Endothelial cell of umbilical vein (primary cell): ENCODE data around the gene ZDHHC14.

Source experiments
- EZH2 ChIP-seq: IDR thresholded peaks from 2 replicates; pipeline ENCODE4 v1.6.1; 2012; ENCODE audit warnings: borderline replicate concordance, low read depth, mild to moderate bottlenecking, moderate library complexity, low read length, inconsistent platforms; ENCODE audit not compliant: severe bottlenecking
- FOS ChIP-seq: IDR thresholded peaks from 2 replicates; pipeline ENCODE4 v1.6.1; 2011; ENCODE audit warnings: mild to moderate bottlenecking, low read length, moderate library complexity, borderline replicate concordance; ENCODE audit not compliant: insufficient read depth
- GATA2 ChIP-seq: IDR thresholded peaks from 2 replicates; pipeline ENCODE4 v1.7.0; 2011; ENCODE audit warnings: low read depth, mild to moderate bottlenecking, moderate library complexity, mixed read lengths, low read length; ENCODE audit not compliant: insufficient read length, insufficient read depth
- JUN ChIP-seq: IDR thresholded peaks from 2 replicates; pipeline ENCODE4 v1.6.1; 2011; ENCODE audit warnings: borderline replicate concordance, low read depth; ENCODE audit not compliant: insufficient read length, insufficient read depth
- MYC ChIP-seq: IDR thresholded peaks from one replicate; pipeline ENCODE4 v1.6.1; 2011; ENCODE audit warnings: mild to moderate bottlenecking, low read depth, low read length
- POLR2A ChIP-seq: IDR thresholded peaks from 2 replicates; pipeline ENCODE4 v1.6.1; 2012; ENCODE audit warnings: low read depth, mild to moderate bottlenecking, control low read depth, low read length
- POLR2AphosphoS5 ChIP-seq: IDR thresholded peaks from 2 replicates; pipeline ENCODE4 v1.6.1; 2012; ENCODE audit warnings: low read depth, mild to moderate bottlenecking, control low read depth, low read length, moderate library complexity; ENCODE audit not compliant: insufficient read depth
- TF ChIP-seq, protein P1 (sequence below), 2 donors: IDR thresholded peaks; 1 replicate in 1 of 2; 2 replicates in 1 of 2; pipeline ENCODE4 v1.5.1; 2011; ENCODE audit warnings: low read length in 2 of 2, mild to moderate bottlenecking in 2 of 2, moderate library complexity in 2 of 2, control low read depth in 1 of 2, inconsistent platforms in 1 of 2, low read depth in 1 of 2; ENCODE audit not compliant: insufficient read depth in 1 of 2; ENCODE audit errors: extremely low read depth in 1 of 2
- TF ChIP-seq, protein P2 (sequence below): IDR thresholded peaks from 2 replicates; pipeline ENCODE4 v1.6.1; 2011; ENCODE audit not compliant: insufficient read depth, insufficient read length

DNA sequence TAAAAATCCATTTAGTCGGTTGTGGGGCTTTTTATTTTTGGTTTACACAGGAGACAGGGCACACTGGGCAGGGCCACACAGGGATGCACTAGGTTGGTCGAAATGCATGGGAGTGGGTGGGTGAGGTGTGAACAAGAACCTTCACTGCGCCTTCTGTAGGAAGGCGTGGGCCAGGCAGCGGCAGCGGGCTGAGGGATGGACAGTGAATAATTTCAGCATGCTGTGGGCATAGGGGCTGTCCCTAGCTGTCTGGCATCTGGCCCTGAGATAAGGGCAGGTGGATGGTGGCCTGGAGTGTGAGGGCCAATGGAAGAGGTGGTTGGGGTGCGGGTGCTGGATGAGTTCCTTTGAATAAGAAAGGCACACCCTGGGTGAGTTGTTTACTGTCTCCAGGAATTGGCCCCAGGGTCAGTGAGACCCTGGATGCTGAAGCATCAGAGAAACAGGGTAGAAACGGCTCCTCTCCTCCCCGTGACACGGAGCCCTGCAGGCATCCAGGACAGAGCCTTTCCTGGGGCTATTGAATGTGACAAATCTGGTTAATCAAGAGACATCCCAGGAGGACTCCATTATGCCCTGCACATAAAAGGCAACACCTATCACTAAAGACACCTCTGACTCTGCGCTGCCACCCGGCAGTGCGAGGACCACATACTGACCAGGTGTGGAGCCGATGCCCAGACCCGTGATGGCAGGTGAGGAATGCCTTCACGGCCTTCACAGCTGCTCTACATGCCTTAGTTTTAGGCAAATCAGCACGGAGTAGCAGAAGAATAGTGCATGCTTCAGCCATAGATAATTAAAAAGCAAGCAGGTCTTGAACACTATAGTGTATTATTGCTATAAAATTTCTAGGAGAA lies 319.0 kb downstream of the ZDHHC14 start:
- TF ChIP-seq, protein P1, sequence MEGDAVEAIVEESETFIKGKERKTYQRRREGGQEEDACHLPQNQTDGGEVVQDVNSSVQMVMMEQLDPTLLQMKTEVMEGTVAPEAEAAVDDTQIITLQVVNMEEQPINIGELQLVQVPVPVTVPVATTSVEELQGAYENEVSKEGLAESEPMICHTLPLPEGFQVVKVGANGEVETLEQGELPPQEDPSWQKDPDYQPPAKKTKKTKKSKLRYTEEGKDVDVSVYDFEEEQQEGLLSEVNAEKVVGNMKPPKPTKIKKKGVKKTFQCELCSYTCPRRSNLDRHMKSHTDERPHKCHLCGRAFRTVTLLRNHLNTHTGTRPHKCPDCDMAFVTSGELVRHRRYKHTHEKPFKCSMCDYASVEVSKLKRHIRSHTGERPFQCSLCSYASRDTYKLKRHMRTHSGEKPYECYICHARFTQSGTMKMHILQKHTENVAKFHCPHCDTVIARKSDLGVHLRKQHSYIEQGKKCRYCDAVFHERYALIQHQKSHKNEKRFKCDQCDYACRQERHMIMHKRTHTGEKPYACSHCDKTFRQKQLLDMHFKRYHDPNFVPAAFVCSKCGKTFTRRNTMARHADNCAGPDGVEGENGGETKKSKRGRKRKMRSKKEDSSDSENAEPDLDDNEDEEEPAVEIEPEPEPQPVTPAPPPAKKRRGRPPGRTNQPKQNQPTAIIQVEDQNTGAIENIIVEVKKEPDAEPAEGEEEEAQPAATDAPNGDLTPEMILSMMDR (IDR thresholded peaks at IDR 0.05; ENCODE audit: extremely low read depth in 1 of 2, insufficient read depth in 1 of 2, low read depth in 1 of 2, low read length in 2 of 2), result no peak
- no peak for TF ChIP-seq POLR2A
- TF ChIP-seq FOS, result no peak
- TF ChIP-seq, protein P2, sequence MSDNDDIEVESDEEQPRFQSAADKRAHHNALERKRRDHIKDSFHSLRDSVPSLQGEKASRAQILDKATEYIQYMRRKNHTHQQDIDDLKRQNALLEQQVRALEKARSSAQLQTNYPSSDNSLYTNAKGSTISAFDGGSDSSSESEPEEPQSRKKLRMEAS, result no peak
- TF ChIP-seq EZH2, result no peak
- TF ChIP-seq POLR2AphosphoS5, result no peak
- TF ChIP-seq GATA2, result no peak
- no peak for TF ChIP-seq JUN
- no peak for TF ChIP-seq MYC
